ENCODE data around the gene KIAA1958.

Gene KIAA1958

GRCh38 chr9:112516769-112517168 lies 30.1 kb downstream of the KIAA1958 start:
- no peak for TF ChIP-seq CTCF (IDR thresholded peaks at IDR 0.05)
- no peaks in the 10 kb centered on the region for H3K9me3 ChIP-seq
- peaks cover 0 to 3% (median 0%) of the 10 kb centered on the region in 4 donors for H3K4me1 ChIP-seq
- intact Hi-C loops (cut with DNase I; ENCODE audit: low total_unique reads) = no loop called here
- no peaks in the 10 kb centered on the region for H3K36me3 ChIP-seq
- no peaks in the 10 kb centered on the region for H3K27me3 ChIP-seq
- no peak for DNase-seq
- no peak overlapping the region for H3K4me3 ChIP-seq
- no peak overlapping the region for H3K27ac ChIP-seq

GRCh38 chr9:112520069-112520468 lies 33.4 kb downstream of the KIAA1958 start:
- Histone ChIP-seq H3K4me3 (no peak overlapping the region), H3K27me3 (no peaks in the 10 kb centered on the region), H3K27ac (no peak overlapping the region), H3K4me1 (no peaks in the 10 kb centered on the region), H3K36me3 (no peaks in the 10 kb centered on the region), H3K9me3 (no peaks in the 10 kb centered on the region)
- DNase-seq = no peak
- intact Hi-C loops (cut with DNase I; ENCODE audit: low total_unique reads) = no loop called here
- no peak for TF ChIP-seq CTCF (IDR thresholded peaks at IDR 0.05)

- no peaks in the 10 kb centered on the region for H3K9me3 ChIP-seq
- H3K4me1 ChIP-seq = no peaks in the 10 kb centered on the region
- H3K36me3 ChIP-seq = no peaks in the 10 kb centered on the region
- H3K27me3 ChIP-seq = no peaks in the 10 kb centered on the region
- DNase-seq = no peak
- TF ChIP-seq CTCF (IDR thresholded peaks at IDR 0.05) = no peak
- no peak overlapping the region for H3K27ac ChIP-seq
- no peak overlapping the region for H3K4me3 ChIP-seq
- intact Hi-C loops (cut with DNase I; ENCODE audit: low total_unique reads) = no loop called here
Measured at GRCh38 chr9:112520656-112521055, 34.0 kb downstream of the KIAA1958 start.

GRCh38 chr9:112526973-112527372 lies 40.3 kb downstream of the KIAA1958 start:
- no peak for TF ChIP-seq CTCF (IDR thresholded peaks at IDR 0.05)
- peaks cover 0 to 11% (median 0%) of the 10 kb centered on the region in 4 donors for H3K4me1 ChIP-seq
- no peaks in the 10 kb centered on the region for H3K9me3 ChIP-seq
- no peak overlapping the region for H3K4me3 ChIP-seq
- no peaks in the 10 kb centered on the region for H3K36me3 ChIP-seq
- H3K27me3 ChIP-seq = no peaks in the 10 kb centered on the region
- no peak for DNase-seq
- intact Hi-C loops (cut with DNase I; ENCODE audit: low total_unique reads) = no loop called here
- no peak overlapping the region for H3K27ac ChIP-seq

GRCh38 chr9:112527959-112528358 lies 41.3 kb downstream of the KIAA1958 start:
- H3K9me3 ChIP-seq = no peaks in the 10 kb centered on the region
- no peak for DNase-seq
- H3K36me3 ChIP-seq = no peaks in the 10 kb centered on the region
- H3K4me1 ChIP-seq = peaks cover 0 to 15% (median 4%) of the 10 kb centered on the region in 4 donors
- no peak for TF ChIP-seq CTCF (IDR thresholded peaks at IDR 0.05)
- intact Hi-C loops (cut with DNase I; ENCODE audit: low total_unique reads) = no loop called here
- no peak overlapping the region for H3K4me3 ChIP-seq
- H3K27me3 ChIP-seq = no peaks in the 10 kb centered on the region
- H3K27ac ChIP-seq = no peak overlapping the region

- DNase-seq = no peak
- intact Hi-C loops (cut with DNase I; ENCODE audit: low total_unique reads) = no loop called here
- TF ChIP-seq CTCF (IDR thresholded peaks at IDR 0.05) = no peak
- Histone ChIP-seq H3K27me3 (no peaks in the 10 kb centered on the region), H3K27ac (no peak overlapping the region), H3K4me1 (peaks cover 0 to 15% (median 4%) of the 10 kb centered on the region in 4 donors), H3K36me3 (no peaks in the 10 kb centered on the region), H3K4me3 (no peak overlapping the region), H3K9me3 (no peaks in the 10 kb centered on the region)
Measured at GRCh38 chr9:112529316-112529715, 42.7 kb downstream of the KIAA1958 start.

All from tibial artery (tissue), 4 donors.